Measurements from ENCODE around the gene PHF8. TPM values are rescaled to one million over a fixed set of nuclear protein-coding genes. Genes with fewer than 3 reads are reported as not detected.
A peak's percentile ranks its signal among the peaks of the same experiment; 100 is the strongest.

The PHF8 gene
- total and polyA plus RNA-seq, 10 donors, result 4.8 to 53.5 (median 36.2) TPM

GRCh38 chrX:54049801-54050200 is 5.5 kb upstream of the PHF8 start:
- H3K4me3 ChIP-seq, result no peak overlapping the region
- H3K36me3 ChIP-seq, result no peaks in the 10 kb centered on the region
- 33 to 55% (median 37%) methylated on average over 3 of the region's 3 CpGs for WGBS, 5 donors
- TF ChIP-seq CTCF (IDR thresholded peaks at IDR 0.05 in 8 of 11, conservative IDR thresholded peaks at IDR 0.05 in 3 of 11), result no peak
- TF ChIP-seq POLR2A (IDR thresholded peaks at IDR 0.05), result no peak
- no peak for TF ChIP-seq POLR2AphosphoS5 (IDR thresholded peaks at IDR 0.05)
- intact Hi-C loops (cut with DNase I; ENCODE audit: low total_unique reads), result loop anchor here (10.0 kb wide), 2 partner anchors 135 to 485 kb away; partner anchors contain the start of genes FAM120C and GNL3L
- peaks cover 0 to 8% (median 6%) of the 10 kb centered on the region in 6 donors for H3K4me1 ChIP-seq
- no peak overlapping the region for H3K27ac ChIP-seq
- peaks cover 0 to 7% (median 0%) of the 10 kb centered on the region in 8 donors for H3K9me3 ChIP-seq
- DNase-seq, result no peak
- no peaks in the 10 kb centered on the region for H3K27me3 ChIP-seq (replicated peaks in 1 of 7)

GRCh38 chrX:54048412-54048811 is 4.1 kb upstream of the PHF8 start:
- H3K9me3 ChIP-seq, result peaks cover 0 to 6% (median 0%) of the 10 kb centered on the region in 8 donors
- TF ChIP-seq POLR2AphosphoS5 (IDR thresholded peaks at IDR 0.05) (no peak), POLR2A (IDR thresholded peaks at IDR 0.05) (no peak), CTCF (IDR thresholded peaks at IDR 0.05 in 8 of 11, conservative IDR thresholded peaks at IDR 0.05 in 3 of 11) (no peak)
- no peak for DNase-seq
- no peak overlapping the region for H3K4me3 ChIP-seq
- WGBS, 5 donors, result 75 to 100% (median 87%) methylated on average over 1 of the region's 1 CpG
- no peaks in the 10 kb centered on the region for H3K36me3 ChIP-seq
- no peaks in the 10 kb centered on the region for H3K27me3 ChIP-seq (replicated peaks in 1 of 7)
- H3K27ac ChIP-seq, result no peak overlapping the region
- intact Hi-C loops (cut with DNase I; ENCODE audit: low total_unique reads), result loop anchor here (10.0 kb wide), 2 partner anchors 136 to 486 kb away; partner anchors contain the start of genes FAM120C and GNL3L
- peaks cover 0 to 8% (median 6%) of the 10 kb centered on the region in 6 donors for H3K4me1 ChIP-seq

- no peaks in the 10 kb centered on the region for H3K9me3 ChIP-seq
- 82 to 94% (median 86%) methylated on average over 12 of the region's 12 CpGs for WGBS, 5 donors
- TF ChIP-seq CTCF (IDR thresholded peaks at IDR 0.05 in 8 of 11, conservative IDR thresholded peaks at IDR 0.05 in 3 of 11), result no peak
- peaks cover 0 to 23% (median 9%) of the 10 kb centered on the region in 6 donors for H3K4me1 ChIP-seq
- no peaks in the 10 kb centered on the region for H3K27me3 ChIP-seq (replicated peaks in 1 of 7)
- DNase-seq, result no peak
- peak overlapping the region in 1 of 8 donors; percentile 63 for H3K4me3 ChIP-seq
- H3K36me3 ChIP-seq, result peaks cover 0 to 13% (median 4%) of the 10 kb centered on the region in 6 donors
- intact Hi-C loops (cut with DNase I; ENCODE audit: low total_unique reads), result loop anchor here (10.0 kb wide), 2 partner anchors 139 to 489 kb away; partner anchors contain the start of genes FAM120C and GNL3L
- H3K27ac ChIP-seq, result peak overlapping the region in 6 of 8 donors; percentile 94 to 98 (median 96)
These were observed 1.4 kb upstream of the PHF8 start for GRCh38 chrX:54045563-54046228.

- TF ChIP-seq POLR2AphosphoS5 (IDR thresholded peaks at IDR 0.05) (no peak), CTCF (IDR thresholded peaks at IDR 0.05 in 8 of 11, conservative IDR thresholded peaks at IDR 0.05 in 3 of 11) (no peak), POLR2A (IDR thresholded peaks at IDR 0.05) (no peak)
- 10 to 51% (median 19%) methylated on average over 6 to 10 of the region's 10 CpGs for WGBS, 5 donors
- DNase-seq, result no peak
- H3K27ac ChIP-seq, result peak overlapping the region; percentile 84 to 98 (median 95)
- intact Hi-C loops (cut with DNase I; ENCODE audit: low total_unique reads), result loop anchor here (10.0 kb wide), 2 partner anchors 140 to 490 kb away; partner anchors contain the start of genes FAM120C and GNL3L
- peak overlapping the region in 7 of 8 donors; percentile 9 to 76 (median 54) for H3K4me3 ChIP-seq
- H3K9me3 ChIP-seq, result no peaks in the 10 kb centered on the region
- H3K27me3 ChIP-seq (replicated peaks in 1 of 7), result no peaks in the 10 kb centered on the region
- H3K4me1 ChIP-seq, result peaks cover 0 to 23% (median 9%) of the 10 kb centered on the region in 6 donors
- H3K36me3 ChIP-seq, result peaks cover 0 to 21% (median 8%) of the 10 kb centered on the region in 6 donors
These were observed 635 bp upstream of the PHF8 start for GRCh38 chrX:54044877-54045338.
